HEK293T (cell line): ENCODE data around the gene DDX46.

Experiments used
- ELF4 ChIP-seq: fragments of 450-650 bp; IDR thresholded peaks from 2 replicates; pipeline ENCODE4 v1.6.1; 2017; ENCODE audit warnings: antibody characterized with exemption
- FOXK2 ChIP-seq: fragments of 450-650 bp; IDR thresholded peaks from 2 replicates; pipeline ENCODE4 v1.6.1; 2016; ENCODE audit warnings: mild to moderate bottlenecking
- FOXM1 ChIP-seq: fragments of 450-650 bp; IDR thresholded peaks from 2 replicates; pipeline ENCODE4 v1.6.1; 2017; ENCODE audit warnings: mild to moderate bottlenecking, borderline replicate concordance
- HDGF ChIP-seq: fragments of 450-650 bp; IDR thresholded peaks from 2 replicates; pipeline ENCODE4 v1.6.1; 2017; ENCODE audit warnings: antibody characterized with exemption, borderline replicate concordance
- L3MBTL2 ChIP-seq: fragments of 450-650 bp; conservative IDR thresholded peaks from 2 replicates; pipeline ENCODE4 v1.6.1; 2016; ENCODE audit warnings: mild to moderate bottlenecking
- PKNOX1 ChIP-seq: fragments of 450-650 bp; IDR thresholded peaks from 2 replicates; pipeline ENCODE4 v1.6.1; 2016
- SUZ12 ChIP-seq: fragments of 450-650 bp; IDR thresholded peaks from 2 replicates; pipeline ENCODE4 v1.6.1; 2016; ENCODE audit warnings: mild to moderate bottlenecking

- TF ChIP-seq HDGF (no peak; the same call in 1 of the 2 replicates), ELF4 (no peak), FOXM1 (no peak), SUZ12 (no peak), L3MBTL2 (peak; percentile 64), PKNOX1 (0 out of 2 replicates have a peak, but pooled peaks have one; percentile 1), FOXK2 (no peak)
These were observed at the start of gene DDX46 for GRCh38 chr5:134758504-134759341.
